NCI-H526 (cell line): Measurements from ENCODE around the gene A2ML1.
"Not testable (repeated sequence)": the region's sequence is repeated elsewhere in the genome, so short reads cannot be mapped to it uniquely, and the experiment has no call there.

Experiments
- DNase-seq, 2 experiments: peaks; one replicate each; lab custom pipeline; 2025; lab: John Stamatoyannopoulos, UW

A2ML1 gene

DNA sequence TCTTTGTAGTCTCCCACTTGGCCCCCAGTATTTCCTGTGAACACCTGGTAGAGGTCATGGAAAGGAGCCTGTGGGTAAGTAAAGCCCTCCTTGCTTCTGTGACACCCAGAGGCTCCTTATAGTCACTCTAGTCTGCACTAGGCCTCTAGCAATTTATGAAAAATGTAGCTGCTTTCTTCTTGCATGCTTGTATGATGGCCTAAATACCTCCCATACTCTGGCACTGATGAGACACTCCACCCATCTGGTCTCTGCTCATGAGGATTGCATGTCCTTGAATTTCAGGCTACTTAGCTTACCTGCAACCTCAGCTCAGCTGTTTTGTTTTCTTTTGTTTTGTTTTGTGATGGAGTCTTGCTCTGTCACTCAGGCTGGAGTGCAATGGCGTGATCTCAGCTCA lies 4.6 kb upstream of the A2ML1 start:
- no peak for DNase-seq

DNA sequence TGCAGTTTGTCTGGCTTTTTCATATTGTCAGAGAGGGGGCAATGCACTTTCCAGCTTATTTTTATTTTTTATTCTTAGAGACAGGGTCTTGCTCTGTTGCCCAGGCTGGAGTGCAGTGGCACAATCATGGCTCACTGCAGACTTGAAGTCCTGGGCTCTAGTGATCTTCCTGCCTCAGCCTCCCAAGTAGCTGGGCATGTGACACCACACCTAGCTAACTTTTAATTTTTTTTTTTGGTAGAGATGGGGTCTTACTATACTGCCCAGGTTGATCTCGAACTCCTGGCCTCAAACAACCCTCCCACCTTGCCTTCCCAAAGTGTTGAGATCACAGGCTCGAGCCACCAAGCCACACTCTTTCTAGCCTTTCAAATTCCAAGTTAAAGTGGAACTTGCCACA lies 3.9 kb upstream of the A2ML1 start:
- no peak for DNase-seq

DNA sequence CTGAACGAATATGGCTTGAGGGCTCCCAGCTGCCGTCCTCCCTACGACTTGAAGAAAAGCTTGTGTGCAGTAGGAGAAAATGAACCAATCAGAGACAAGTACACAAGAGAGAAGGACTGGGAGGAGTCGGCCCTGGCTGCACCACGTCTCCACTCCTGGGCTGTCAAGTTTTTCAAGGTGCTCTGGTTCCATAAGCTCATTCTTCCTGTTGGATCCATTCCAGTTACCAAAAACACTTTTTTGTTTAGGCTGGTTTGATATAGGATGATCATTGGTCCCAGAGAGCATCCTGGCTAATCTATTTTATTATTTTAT lies 2.8 kb upstream of the A2ML1 start:
- DNase-seq, result no peak

DNA sequence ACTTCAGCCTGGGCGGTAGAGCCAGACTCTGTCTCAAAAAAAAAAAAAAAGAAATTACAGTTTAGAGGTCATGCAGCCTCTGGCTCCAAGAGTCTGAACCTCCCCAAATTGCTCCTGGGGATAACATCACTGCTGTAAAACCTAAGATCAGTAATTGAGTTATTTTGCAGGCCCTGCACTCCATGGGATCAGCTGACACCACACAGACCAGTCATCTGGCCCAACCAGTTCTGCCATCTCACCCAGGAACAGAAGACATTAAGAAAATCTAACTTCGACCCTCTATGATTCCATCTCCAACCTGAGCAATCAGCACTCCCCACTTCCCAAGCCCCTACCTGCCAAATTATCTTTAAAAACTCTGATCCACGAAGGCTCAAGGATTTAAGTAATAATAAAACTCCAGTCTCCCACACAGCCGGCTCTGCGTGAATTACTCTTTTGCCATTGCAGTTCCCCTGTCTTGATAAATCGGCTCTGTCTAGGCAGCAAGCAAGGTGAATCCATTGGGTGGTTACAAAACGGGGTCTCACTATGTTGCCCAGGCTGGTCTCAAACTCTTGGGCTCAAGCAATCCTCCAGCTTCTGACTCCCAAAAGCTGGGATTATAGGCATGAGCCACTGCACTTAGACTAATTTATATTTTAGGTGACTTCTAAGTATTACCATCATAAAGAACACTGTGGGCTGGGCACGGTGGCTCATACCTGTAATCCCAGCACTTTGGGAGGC lies 1.6 kb upstream of the A2ML1 start:
- not testable (repeated sequence) for DNase-seq

DNA sequence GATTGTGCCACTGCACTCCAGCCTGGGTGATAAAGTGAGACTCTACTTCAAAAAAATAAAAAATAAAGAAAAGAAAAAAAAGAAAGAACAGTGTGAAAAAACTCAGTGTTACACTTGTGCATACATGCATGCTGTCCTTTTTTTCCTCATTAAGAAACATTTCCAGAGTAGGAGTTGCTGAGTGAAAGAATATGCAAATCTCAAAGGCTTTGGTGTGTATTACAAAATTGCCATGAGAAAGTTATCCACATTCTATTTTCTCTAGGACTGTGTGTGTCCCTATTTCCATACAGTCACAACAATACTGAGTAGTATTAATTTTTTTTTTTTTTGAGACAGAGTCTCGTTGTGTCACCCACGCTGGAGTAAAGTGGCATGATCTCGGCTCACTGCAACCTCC lies 830 bp upstream of the A2ML1 start:
- peak in 1 of 2 experiments; percentile 48 for DNase-seq

DNA sequence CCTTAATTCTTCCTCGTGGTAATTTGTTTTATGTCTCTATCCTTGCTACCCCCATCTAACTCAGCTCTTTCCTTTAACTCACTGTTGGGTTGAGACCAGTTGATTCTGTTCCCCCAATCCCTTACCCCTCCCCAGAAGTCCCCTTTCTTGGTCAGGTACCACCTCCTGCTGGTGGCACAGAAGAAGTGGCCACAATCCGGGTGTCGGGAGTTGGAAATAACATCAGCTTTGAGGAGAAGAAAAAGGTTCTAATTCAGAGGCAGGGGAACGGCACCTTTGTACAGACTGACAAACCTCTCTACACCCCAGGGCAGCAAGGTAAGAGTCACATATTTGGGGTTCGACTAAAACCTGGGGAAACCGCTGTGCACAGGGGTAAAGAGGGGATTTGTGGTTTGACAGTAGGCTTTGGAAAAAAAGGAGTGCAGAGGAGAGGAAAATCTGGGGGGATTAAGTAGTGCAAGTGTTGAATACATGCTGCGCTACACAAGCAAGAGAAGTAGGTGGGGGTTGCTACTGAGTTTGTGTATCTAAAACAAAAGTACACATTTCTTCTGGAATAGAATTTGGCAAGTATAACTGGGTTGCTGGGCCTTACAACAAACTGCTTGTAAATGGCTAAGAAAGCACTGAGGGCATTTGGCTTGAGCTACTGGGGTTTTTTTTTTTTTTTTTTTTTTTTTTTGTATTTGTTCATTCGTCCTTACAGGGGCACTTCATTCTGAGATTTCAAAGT lies 1.3 kb downstream of the A2ML1 start:
- DNase-seq, result peak in 1 of 2 experiments; percentile 40

DNA sequence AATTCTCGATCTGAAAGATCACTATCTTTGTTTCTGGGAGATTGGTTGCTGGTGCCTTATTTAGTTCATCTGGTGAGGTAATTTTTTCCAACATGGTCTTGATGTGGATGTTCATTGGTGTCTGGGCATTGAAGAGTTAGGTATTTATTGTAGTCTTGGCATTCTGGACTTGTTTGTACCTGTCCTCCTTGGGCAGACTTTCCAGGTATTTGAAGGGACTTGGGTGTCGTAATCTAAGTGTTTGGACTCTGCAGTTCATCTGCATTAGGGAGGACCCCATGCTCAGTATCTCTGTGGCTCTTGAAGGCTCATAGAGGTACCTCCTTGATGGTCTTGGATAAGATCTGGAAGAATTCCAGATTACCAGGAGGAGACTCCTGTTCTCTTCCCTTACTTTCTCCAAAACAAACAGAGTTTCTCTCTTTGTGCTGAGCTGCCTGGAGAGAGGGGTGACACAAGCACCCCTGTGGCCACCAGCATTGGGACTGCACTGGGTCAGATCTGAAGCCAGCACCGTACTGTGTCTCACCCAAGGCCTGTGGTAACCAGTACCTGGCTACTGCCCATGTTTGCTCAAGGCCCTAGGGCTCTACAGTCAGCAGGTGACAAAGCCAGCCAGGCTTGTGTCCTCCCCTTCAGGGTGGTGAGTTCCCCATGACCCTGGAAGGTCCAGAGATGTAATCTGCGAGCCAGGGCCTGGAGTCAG lies 5.3 kb downstream of the A2ML1 start:
- no peak for DNase-seq

DNA sequence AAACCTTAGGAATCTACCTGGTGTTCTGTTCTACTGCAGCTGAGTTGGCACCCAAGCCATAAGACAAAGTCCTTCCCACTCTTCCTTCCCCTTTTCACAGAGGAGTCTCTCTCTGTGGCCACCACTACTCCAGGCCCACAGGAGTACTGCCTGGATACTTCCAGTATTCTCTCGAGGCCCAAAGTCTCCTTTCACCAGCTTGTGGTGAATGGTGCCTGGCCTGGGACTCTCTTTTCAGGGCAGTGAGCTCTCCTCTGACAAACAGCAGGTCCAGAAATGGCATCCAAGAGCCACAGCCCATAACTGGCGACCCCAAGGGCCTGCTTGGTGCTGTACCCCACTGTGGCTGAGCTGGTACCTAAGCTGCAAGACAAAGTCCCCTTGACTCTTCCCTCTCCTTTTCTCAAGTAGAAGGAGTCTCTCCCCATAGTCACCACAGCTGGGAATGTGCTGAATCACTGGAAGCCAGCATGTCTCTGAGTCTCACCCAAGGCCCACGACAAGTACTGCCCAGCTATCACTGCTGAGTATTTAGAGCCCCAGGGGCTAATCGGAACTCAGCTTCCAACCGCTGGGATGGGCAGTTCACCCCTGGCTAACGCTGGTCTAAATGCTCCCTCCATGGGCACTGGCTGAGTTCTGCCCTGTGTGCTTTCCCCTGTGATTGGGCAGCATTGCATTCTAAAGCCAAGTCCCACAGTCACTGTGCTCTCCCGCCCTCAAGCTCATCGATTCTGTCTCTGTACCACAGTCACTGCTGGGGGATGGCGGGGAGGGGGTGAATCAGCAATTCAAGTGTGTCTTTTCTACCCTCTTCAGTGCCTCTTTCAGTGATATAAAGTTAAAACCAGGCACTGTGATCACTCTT lies 6.1 kb downstream of the A2ML1 start:
- no peak for DNase-seq

DNA sequence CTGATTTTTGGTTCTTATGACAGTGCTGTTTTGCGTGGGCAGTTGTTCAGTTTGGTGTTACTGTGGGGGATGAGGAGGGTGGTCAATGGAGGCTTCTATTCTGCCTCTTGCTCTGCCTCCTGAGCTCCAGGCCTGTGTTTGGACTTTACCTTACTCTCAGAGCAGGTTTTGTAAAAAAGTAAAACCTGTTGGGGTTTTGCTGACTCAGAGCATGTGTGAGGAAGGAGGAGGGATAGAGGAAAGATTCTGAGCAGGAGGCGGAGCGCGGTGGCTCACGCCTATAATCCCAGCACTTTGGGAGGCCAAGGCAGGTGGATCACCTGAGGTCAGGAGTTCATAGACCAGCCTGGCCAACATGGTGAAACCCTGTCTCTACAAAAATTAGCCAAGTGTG lies 6.7 kb downstream of the A2ML1 start:
- DNase-seq, result no peak

DNA sequence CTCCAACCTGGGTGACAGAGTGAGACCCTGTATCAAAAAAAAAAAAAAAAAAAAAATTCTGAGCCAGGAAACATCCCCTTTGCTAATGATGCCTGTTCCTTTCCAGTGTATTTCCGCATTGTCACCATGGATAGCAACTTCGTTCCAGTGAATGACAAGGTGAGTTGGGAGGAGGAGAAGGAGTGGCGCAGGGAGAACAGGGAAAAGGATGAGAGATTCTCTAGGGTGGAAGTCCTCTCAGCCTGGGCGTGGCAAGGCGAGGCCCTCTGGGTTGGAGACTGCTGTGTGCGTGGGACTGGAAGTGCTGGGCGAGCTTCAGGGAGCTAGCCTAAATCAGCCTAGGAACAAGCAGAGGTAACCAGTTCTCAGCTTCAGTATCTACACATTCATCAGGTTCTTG lies 7.2 kb downstream of the A2ML1 start:
- DNase-seq, result no peak

DNA sequence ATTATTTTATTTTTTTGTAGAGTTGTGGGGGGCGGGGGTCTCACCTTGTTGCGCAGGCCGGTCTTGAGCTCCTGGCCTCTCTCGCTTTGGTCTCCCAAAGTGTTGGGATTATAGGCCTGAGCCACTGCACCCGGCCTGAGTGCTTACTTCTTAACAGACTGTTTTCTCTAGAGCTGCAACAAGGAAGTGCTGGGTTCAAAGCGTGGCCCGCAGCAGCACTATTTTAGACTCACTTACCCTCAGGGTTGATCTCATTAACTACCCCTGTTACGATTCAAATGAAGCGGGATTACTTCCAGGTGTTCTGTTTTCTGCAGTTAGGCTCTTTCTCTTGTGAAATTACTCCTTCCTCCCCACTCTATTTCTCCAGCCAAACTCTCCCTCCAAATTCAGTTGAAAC lies 8.7 kb downstream of the A2ML1 start:
- DNase-seq, result no peak

DNA sequence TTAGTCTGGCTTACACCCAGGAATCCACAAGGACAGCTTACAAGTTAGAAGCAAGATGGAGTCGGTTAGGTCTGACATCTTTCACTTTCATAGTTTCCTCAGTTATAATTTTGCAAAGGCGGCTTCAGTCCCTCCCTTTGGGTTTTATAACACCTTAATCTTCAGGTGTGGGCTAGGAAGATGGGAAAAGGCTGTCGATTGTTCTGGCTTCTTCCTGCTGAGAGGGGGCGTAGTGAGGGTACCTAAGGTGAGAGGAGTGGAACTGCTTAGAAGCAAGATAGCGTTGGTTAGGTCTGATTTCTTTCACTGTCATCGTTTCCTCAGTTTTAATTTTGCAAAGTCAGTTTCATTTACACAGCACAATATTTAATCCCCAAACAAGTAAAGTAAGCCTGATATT lies 10.1 kb downstream of the A2ML1 start:
- DNase-seq, result no peak

DNA sequence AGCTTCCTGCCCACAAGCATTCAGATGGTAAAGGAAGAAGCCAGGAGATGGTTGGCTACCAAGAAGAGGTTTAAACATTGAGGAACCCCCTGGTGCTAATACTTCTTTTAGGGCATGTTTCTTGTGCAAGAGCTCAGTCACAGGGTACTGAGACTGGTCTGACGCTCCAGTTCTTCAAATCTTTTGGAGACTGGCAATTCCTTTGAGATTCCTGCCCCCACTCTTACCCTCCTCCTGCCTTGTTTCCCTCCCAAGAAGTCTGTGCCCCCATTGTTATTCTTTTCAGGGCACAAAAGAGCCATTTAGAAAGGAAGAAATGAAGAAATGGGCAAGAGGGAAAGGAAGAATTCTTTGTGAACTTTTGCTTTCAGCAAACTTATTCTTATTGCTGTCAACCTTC lies 11.8 kb downstream of the A2ML1 start:
- no peak for DNase-seq

DNA sequence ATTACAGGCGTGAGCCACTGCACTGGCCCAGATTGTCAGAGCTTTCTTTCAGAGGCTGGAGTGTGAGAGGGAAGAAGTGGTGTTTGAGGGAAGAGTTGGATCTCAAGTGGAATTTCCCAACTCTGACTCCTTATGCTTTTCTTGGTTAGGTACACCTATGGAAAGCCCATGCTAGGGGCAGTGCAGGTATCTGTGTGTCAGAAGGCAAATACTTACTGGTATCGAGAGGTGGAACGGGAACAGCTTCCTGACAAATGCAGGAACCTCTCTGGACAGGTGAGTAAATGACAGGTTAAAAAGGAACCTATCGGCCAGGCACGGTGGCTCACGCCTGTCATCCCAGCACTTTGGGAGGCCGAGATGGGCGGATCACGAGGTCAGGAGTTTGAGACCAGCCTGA lies 14.9 kb downstream of the A2ML1 start:
- no peak for DNase-seq

DNA sequence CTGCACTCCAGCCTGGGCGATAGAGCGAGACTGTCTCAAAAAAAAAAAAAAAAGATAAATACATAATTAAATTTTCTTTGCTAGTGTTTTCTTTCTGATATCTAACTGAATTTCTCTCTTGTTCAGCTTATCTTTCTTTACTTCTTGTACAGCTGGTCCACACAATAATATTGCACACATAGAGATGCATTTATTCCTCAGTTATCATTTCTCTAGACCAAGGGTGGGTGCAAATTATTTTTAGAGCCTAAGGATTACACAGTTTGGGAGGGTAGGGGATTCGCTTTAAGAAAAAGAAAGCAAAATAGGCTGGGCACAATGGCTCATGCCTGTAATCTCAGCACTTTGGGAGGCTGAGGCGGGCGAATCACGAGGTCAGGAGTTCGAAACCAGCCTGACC lies 17.9 kb downstream of the A2ML1 start:
- no peak for DNase-seq

DNA sequence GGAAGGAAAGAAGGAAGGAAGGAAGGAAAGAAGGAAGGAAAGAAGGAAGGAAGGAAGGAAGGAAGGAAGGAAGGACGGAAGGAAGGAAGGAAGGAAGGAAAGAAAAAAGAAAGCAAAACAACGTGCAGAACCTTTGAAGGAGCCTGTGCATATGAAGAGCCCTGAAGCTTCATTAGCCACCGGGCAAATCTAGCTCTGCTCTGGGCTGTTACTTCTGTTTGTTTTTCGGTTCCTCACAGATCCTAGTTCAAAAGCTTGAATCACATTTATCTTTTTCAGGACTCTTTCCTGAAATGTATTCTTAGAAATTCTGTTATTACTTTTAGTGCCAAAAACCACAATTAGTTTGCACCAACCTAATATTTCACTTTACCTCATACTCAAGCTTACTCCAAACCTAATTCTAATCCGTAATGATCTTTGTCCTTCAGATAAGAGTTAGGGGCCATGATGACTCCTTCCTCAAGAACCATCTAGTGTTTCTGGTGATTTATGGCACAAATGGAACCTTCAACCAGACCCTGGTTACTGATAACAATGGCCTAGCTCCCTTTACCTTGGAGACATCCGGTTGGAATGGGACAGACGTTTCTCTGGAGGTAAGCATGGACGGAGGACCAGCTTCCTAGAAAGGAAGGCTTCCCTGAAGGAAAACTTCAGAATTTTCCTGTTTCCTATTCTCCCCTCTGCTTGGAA lies 18.7 kb downstream of the A2ML1 start:
- no peak for DNase-seq

DNA sequence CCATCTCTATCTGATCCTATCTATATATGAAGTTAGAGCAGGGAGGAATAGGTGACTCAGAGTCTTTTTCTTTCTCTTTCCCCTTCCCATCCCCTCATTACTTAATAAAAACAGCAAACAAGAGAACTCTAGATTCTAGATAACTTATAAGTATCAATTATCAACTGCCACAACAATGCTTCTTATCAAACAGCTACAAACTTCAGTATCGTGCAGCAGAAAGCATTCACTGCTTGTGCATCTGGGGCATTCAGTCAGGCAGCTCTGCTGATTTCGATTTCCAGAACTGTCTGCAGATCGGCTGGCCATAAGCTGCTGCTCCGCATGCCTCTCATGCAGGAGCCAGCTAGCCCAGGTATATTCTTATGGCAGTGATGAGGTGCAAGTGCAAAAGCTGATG lies 19.4 kb downstream of the A2ML1 start:
- no peak for DNase-seq

DNA sequence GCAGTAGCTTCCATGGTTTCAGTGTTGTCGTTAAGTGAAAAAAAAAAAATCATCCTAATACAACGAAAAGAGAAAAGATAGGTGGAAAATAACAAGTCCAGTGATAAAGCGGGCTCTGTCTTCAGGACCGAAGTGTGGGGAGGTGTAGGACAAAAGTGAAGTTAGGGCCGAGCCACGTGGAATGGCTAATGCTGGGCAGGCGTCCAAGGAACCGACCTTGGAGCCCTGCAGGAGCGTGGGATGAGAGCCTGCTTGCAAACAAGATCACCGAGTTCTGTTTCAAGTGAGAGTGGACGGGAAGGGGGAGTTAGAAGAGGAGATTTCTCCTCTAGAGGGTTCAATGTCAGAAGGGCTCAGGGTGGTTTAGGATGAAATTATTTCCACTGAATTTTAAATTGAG lies 22.2 kb downstream of the A2ML1 start:
- no peak for DNase-seq

DNA sequence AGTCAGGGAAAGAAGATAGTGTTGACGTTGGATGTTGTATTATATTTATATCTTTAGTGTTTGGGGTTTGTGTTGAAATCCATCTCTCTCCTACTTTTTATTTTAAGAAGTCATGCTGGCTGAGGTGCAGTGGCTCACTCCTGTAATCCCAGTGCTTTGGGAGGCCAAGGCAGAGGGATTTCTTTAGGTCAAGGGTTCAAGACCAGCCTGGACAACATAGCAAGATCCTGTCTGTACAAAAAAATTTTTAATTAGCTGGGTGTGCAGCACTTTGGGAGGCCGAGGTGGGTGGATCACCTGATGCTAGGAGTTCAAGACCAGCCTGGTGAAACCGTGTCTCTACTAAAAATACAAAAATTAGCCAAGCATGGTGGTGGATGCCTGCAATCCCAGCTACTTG lies 23.9 kb downstream of the A2ML1 start:
- no peak for DNase-seq

DNA sequence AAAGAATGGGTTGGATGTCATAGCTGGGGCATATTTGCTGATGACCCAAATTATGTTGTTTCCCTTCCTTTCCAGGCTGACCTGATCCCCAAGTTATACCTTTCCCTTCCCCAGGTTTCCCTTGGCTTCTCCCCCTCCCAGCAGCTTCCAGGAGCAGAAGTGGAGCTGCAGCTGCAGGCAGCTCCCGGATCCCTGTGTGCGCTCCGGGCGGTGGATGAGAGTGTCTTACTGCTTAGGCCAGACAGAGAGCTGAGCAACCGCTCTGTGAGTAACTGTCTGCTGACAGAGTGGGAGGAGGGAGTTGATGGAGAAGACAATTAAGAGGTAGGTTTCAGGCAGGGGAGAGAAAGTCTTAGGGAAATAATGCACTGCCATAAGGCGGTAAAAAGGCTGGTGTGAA lies 25.0 kb downstream of the A2ML1 start:
- no peak for DNase-seq

DNA sequence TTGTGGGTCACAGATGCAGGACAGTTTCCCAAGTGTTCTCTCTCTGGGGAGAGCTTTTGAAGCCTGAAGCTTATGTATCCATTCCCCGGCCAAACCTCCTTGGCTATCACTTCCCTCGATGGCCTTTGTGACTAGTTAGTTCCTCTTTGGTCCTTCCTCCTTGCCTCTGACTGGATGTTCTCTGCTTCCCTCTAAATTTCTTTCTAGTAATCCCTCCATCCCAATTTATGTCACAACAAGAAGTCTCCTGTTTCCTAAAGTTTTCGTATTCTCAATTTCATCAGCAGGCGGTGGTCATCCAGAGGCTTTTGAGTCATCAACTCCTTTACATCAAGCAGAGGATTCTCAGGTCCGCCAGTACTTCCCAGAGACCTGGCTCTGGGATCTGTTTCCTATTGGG lies 27.5 kb downstream of the A2ML1 start:
- DNase-seq, result no peak

DNA sequence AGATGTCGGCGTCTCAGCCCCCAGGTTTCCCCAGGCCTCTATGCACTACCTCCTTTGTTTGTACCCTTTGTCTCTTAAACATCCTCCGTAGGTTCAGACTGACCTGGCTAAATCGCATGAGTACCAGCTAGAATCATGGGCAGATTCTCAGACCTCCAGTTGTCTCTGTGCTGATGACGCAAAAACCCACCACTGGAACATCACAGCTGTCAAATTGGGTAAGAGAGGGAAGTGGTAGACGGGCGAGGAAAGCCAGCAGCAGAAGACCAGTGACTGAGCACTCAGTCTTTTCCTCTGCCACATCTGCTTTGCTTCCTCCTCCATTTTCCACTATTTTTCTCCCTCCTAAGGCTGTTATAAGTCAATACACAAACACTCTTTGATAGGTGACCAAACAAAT lies 29.7 kb downstream of the A2ML1 start:
- no peak for DNase-seq
